IPS-NIHi11 (cell line): Measurements from ENCODE around the gene AMBRA1.

ENCODE experiments used
- DNase-seq: peaks from one replicate; pipeline ENCODE4 v3.0.0; 2012; ENCODE audit warnings: mixed read lengths, low spot score

AMBRA1 gene

DNA sequence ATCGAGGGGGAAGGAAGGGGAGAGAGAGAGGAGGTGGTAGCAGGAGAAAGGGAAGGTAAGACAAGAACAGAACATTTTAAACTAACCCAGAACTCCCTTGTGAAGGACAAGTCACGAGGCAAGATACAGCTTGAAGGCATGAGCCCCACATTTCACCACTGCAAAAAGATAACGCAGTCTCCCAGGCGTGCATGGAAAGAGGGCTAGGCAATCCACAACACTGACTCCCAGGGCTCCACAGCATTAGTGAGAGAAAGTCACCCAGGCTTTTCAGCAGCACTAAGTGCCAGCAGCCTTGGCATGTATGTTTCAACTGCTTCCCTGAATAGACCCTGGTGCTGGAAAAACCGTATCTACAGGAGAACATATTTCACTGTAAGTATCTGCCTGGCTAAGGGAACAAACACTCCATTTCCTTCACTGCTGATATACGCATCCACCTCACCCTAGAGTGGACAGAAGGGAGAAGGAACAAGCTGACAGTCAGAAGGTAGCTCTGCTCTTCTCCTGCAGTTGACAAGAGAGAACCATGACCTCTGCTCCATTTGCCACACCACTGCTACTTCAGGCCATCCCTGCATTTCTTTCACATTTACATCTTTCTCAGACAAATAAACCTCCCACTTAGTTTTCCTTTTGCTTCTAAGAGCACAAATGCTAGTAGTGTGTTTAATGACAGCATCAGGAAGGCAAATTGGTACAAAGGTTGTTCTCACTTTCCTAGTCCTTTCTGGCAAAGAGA lies 87.9 kb downstream of the AMBRA1 start:
- no peak for DNase-seq

GRCh38 chr11:46504817-46505613 lies 88.8 kb downstream of the AMBRA1 start:
- DNase-seq: no peak

DNA sequence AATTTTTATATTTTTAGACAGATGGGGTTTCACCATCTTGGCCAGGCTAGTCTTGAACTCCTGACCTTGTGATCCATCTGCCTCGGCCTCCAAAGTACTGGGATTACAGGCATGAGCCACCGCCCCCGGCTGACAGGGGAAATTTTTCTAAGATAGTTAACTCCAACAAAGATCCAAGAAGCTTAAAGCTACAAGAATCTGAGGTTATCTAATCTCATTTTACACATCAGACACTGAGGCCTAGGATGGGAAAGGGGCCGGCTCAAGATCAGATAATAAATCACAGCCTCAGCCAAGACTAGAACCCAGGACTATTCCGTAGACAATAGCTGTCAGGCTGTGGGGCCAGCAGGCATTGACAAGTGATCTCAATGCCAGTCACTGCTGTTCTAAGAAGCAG lies 94.0 kb downstream of the AMBRA1 start:
- no peak for DNase-seq

DNA sequence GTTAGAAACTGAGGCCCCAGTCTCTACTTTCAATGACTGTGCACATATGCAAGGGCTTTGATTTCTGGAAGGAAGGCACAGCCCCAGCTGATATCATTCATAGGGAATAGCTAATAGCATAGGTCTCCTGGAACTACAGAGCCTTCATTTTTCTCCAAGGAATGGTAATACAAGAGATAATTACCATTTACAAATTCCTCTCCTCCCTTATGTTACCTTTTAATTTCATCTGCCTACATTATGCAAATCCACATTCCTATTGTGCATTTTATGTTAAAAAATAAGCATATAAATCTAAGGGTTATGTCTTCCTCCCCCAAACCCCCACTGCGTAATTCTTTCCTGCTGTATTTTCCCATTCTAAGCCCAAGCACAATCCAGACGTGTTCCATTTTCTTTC lies 94.9 kb downstream of the AMBRA1 start:
- DNase-seq: no peak

DNA sequence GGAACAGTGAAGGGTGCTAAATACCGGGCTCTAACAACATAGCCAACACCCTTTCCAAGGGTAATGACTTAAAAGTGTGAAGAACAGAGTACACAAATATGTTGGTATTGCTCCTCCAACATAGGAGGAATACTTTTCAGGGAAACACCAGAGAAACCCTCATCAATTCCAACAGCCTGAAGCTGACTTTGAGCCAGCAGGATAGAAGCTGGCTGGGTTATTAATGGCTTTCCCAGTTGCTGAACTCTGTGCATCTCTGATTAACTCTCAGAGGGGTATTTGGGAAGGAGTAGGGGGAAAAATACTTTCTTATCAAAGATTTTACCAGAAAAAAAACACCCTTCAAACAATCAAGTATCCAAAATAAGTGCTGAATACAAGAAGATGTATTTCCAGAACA lies 95.6 kb downstream of the AMBRA1 start:
- no peak for DNase-seq

- DNase-seq: no peak
Observed at GRCh38 chr11:46497498-46497897, 96.3 kb downstream of the AMBRA1 start.

GRCh38 chr11:46493791-46494190 lies 100.0 kb downstream of the AMBRA1 start:
- no peak for DNase-seq

- DNase-seq: no peak
Observed at GRCh38 chr11:46492532-46492931, 101.3 kb downstream of the AMBRA1 start.

- DNase-seq: no peak
Observed at GRCh38 chr11:46491661-46492330, 102.0 kb downstream of the AMBRA1 start.

- DNase-seq: no peak
Observed at GRCh38 chr11:46490666-46491065, 103.2 kb downstream of the AMBRA1 start.

DNA sequence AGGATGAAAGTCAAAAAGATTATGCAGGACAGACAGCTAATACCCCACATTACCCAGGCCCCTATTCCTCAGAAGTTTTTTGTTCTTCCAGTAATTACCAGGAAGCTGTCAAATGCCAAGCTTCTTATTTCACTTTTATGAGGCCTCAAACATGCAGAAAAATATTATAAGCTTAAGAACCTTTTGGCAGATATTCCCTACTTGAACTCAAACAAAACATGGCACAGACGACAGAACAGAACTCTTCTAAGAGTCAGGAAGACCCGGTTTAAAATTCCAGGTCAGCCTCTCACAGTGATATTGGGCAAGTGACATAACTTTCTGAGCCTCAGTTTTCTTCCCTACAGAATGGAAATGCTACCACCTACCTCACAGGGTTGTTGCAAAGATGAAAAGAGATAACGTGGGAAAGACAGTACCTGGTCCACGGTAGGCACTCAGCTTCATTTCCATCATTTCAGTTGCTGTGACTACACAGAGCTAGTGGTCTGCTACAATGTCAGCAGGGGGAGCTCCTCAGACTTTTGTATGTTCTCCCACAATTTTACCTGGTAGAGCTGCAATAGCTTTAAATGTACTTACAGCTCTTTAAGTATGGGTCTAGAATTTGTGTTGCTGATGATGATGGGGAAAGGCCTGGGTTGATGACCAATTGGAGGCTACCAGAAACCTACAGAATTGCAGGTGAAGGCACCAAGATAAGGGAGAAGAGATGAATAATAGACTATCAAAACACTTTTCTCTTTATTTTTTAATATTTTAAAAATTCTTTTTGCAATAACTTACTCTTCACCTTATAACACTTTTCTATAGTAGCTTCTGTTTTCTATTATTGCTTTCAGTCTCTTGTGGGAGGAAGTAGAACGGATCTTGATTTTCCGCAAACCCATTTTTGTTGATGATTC lies 103.9 kb downstream of the AMBRA1 start:
- DNase-seq: peak; percentile 68

- no peak for DNase-seq
Observed at GRCh38 chr11:46485856-46486443, 107.9 kb downstream of the AMBRA1 start.

- DNase-seq: no peak
Observed at GRCh38 chr11:46484101-46484500, 109.7 kb downstream of the AMBRA1 start.

GRCh38 chr11:46480909-46481308 lies 112.9 kb downstream of the AMBRA1 start:
- DNase-seq: no peak

GRCh38 chr11:46480166-46480726 lies 113.6 kb downstream of the AMBRA1 start:
- no peak for DNase-seq

GRCh38 chr11:46479601-46480000 lies 114.2 kb downstream of the AMBRA1 start:
- no peak for DNase-seq

GRCh38 chr11:46478196-46478595 lies 115.6 kb downstream of the AMBRA1 start:
- no peak for DNase-seq

- no peak for DNase-seq
Observed at GRCh38 chr11:46477136-46477535, 116.7 kb downstream of the AMBRA1 start.

DNA sequence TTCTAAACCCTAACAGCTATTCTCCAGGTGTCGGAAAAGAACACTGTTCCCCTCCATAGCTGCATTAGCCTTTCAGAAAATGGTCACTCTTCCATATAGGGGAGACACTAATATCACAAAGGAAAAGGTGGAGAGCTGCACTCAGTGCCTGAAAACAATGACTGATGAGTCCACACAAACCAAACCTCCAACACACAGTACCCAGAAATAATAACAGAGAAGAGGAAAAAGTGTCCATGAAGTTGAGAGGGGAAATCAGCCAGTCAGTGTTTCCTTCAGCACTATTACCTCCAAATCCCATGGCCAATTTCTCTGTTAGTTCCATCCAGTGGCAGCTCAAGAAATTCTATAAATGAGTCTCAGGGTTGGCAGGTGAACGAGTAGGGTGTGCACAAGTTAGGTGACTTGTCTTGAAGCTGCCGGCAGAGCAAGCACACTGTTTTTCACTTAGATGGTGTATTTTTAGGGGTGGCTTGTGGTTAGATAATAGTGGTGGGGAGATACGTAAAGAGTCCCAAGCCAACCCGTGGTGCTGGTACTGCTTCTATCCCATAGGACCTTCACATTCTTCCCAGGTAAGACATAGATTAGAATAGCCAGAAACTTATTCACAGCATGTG lies 117.8 kb downstream of the AMBRA1 start:
- DNase-seq: no peak

DNA sequence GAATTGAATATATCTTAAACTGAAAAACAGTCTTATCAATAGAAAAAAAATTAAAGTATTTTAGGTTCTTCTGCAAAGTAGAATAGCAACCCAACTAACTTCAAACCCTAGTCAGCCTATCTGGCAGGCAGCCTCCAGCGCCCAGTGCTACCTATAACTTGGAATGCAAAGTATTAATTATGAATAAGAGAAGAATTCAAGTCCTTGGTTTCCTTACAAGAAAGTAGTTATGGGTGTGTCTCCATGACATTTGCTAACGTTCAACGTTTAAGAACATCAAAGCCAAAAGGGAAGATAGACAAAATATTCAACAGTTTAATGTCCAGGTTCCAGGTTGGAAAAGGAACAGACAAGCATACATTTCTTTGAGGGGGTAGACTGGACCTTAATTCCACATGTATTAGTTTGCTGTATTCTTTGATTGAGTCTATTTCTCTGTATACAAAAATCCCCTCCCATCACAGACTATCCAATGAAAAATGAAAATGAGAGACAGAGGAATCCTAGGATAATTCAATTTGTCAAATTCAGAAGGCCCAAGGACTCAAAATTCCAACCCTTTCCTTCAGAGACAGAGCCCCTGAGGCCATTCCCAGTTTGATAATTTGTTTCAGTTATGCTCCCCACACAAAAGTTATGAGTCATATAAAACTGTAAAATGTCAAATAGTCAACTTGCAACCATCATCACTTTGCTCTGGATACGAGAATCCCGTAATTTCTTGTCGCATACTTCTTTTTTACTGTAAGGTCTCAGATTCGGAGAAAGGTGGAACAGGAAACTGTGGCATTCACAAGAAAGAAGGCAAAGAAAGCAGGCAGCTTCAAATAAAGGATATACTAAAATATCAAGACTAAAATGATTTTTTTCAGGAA lies 118.5 kb downstream of the AMBRA1 start:
- DNase-seq: no peak
